Stimulated activated CD4-positive, alpha-beta T cell treated with anti-CD3 and anti-CD28 coated beads, Interleukin-2, amount 100 ng/mL, for 4 hours (primary cell): ENCODE results near the gene CASP7.
"Not testable (repeated sequence)": the region's sequence is repeated elsewhere in the genome, so short reads cannot be mapped to it uniquely, and the experiment has no call there.

Experiments used
- DNase-seq: peaks from one replicate; pipeline ENCODE4 v3.0.0-alpha.2; 2020; ENCODE audit warnings: low read depth

CASP7 gene

DNA sequence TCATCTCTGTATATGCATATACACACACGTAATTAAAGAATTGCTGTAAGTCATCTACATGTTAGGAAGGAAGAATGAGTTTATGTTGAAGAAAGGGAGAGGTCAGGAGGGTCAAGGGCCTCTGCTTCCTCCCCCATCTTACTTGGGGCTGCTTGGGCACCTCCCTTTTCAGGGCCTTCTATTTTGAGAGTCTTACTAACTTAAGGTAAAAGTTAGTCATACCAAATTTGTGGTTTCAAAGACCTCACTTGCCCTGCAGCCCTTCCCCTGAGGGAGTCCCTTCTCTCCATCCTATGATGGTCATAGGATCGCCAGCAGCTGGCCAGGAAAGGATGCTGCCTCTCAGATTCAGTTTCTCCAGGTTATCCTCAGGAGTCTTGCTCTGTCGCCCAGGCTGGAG, 74.4 kb downstream of the CASP7 start:
- no peak for DNase-seq

DNA sequence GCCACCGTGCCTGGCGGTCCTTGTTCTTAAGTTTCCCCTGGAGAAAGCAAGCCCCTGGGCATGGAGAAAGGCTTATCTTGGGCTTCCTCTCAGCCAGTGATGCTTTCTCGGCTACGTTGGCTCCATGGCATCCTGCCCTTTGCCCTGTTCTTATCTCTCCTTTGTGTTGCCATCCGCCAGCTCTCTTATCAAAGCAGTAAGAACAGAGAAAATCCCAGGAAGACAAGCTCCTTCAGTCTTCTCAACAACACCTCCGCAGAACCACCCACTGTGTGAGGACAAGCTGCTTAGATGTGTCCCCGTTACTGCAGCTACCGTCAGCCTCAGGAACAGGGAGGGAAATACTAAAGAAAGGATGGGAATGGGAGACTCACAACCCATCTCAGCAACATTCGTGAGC, 75.1 kb downstream of the CASP7 start:
- no peak for DNase-seq

DNA sequence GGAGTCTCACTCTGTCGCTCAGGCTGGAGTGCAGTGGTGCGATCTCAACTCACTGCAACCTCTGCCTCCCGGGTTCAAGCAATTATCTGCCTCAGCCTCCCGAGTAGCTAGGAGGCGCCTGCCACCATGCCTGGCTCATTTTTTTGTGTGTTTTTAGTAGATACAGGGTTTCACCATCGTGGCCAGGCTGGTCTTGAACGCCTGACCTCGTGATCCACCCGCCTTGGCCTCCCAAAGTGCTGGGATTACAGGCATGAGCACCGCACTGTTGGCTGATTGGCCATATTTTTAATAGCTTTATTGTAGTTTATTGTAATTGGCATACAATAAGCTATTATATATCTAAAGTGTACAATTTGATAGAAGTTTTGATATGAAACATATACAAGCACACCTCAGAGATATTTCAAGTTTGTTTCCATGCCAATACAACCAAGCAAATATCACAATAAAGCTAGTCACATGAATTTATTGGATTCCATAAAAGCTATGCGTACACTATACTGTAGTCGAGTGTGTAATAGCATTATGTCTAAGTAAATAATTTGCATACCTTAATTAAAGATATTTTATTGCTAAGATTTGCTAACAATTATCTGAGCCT, 77.3 kb downstream of the CASP7 start:
- no peak for DNase-seq

DNA sequence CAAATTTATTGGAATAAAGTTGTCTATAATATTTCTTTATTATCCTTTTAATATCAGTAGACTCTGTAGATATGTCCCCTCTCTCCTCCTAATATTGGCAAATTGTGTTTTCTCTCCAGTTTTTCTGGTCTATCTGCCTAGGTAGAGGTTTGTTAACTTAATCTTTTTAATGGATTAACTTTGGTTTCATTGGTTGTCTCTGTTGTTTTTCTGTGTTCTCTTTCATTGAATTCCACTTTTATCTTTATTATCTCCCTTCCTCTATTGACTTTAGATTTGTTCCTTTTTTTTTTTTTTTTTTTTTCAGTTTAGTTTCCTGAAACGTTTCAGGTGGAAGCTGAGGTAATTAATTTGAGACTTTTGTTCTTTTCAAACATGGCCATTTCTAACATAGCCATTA, 82.4 kb downstream of the CASP7 start:
- no peak for DNase-seq

DNA sequence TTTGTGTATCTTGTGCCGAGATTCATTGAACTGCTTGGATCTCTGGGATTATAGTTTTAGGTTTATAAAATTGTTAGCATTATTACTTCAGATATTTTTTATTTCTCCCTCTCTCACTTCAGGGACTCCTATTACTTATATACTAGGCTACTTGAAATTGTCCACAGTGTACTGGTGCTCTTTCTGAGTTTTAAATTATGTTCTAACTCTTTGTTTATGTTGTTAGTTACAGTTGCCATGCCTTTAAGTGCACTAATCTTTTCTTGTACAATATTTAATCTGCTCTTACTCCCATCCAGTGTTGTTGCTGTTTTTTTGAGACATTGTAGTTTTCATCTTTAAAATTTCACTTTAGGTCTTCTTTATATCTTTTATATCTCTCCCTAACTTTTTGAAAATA, 84.9 kb downstream of the CASP7 start:
- no peak for DNase-seq

DNA sequence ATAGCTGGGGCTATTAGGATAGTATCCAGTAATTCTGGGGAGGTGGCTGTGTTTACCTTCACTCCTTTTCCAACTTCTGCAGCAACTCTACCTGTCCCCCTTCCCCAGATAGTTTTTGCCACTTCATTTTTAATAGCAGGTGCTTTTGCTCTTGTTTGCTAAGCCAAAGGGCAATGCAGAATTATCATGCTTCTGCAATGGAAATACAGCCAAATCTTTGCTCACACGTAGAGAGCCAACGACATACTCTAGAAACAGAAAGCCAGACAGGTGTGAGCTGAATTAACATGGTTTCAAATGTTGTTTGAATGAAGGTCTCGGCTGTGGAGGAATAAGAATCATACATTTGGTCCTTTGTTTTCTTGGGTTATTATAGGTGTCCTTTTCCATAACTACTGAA, 86.2 kb downstream of the CASP7 start:
- no peak for DNase-seq

DNA sequence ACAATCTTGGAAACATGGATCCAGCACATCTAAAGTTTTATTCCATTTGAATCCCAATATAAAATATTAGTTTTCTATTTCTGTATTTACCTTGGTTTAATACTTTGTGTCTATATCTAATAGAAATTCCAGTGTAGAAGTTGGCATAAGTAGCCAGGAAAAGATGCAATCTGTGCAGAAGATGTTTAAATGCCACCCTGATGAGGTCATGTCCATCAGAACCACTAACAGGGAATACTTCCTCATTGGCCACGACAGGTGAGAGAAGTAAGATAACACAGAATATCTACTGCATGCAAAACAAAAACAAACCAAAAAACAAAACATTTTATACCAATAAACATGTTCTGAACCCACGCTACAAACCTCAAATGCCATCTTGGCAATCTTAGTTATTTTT, 87.5 kb downstream of the CASP7 start:
- DNase-seq = no peak

DNA sequence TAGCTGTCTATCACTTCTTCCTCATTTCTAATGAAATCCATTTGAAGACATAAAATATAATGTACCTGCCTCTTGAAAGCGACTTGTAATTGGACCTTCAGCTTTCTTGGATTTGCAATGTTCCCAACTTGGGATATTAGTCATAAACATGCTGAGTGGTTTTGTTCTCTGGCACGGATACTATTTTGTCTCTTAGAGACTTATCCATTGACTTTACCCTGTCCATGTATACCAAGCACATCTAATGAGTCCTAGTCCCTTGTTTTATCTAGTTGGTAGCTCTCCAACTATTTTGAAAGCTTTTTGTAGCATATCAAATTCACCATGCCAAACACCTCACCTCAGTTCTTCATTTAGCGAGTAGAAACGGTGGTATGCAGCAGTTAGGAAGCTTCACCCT, 90.6 kb downstream of the CASP7 start:
- no peak for DNase-seq

DNA sequence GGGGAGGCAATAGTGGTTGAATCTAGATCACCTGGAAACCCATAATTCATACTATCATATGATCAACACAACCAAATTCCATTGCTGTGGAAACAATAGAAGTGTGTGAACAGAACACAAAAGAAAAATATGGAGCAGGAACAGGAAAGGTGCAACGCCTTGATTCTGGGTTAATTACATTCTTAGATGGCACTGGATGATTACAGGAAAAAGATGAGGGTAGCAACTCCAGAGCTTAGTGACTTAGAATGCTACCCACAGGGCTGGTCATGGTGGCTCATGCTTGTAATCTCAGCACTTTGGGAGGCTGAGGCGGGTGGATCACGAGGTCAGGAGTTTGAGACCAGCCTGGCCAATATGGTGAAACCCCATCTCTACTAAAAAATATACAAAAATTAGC, 91.4 kb downstream of the CASP7 start:
- DNase-seq = not testable (repeated sequence)

DNA sequence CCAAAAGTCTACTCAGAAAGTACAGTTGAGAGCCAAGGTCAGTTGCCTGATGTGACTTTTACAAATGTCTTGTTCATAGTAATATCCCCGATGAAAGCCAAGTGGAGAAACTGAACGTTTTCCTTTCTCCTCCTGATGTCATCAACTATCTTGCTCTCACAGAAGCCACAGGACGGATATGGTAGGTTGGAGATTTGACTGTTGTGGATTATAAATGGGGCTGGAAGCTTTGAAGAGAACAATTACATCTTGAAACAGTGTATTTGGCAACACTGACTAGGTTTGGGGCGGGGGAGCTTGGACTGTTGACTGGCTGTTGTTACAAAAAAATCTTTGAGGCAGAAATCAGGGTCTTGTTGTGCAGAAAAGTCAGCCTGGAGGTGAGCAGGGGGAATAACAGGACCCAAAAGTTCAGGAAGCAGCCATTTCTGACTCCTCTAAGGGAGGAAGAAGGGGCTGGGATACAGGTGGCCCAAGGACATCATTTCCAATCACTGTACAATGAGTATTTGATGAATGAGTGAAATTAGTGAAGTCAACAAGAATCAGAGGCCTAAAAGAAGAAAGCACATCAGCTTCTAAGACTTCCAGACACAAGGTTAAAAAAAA, 96.1 kb downstream of the CASP7 start:
- no peak for DNase-seq

DNA sequence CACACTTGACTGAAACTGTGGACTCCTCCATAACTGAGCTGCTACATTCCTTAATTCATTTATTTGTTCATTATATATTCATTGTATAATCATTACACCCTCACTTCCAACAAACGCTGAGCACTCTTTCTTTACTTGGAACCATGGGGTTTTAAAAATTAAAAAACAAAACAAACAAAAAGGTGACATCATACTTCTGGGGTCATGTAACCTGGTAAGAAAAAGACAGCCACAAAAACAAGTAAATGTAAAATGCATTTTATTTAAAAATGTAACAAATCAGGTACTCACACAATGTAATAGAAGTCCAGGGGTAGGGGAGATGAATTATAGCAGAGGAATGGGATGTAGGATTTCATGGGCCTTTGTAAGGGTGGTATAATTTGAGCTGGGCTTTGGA, 96.8 kb downstream of the CASP7 start:
- no peak for DNase-seq
